Astrocyte (in vitro differentiated cells and primary cell): ENCODE data around the gene IQCC. TPM values are rescaled to one million over a fixed set of nuclear protein-coding genes. Genes with fewer than 3 reads are reported as not detected.

Experiments
- DNase-seq: peaks from one replicate; pipeline ENCODE4 v3.0.0-alpha.2; 2010; ENCODE audit warnings: low read depth
- FAIRE-seq: peaks from 2 replicates; lab custom pipeline; 2011; peaks lifted over from hg19 to GRCh38; lab: Jason Lieb, UNC
- H2AFZ ChIP-seq: 2 replicates; pipeline ENCODE4 v1.6.0; 2012; ENCODE audit warnings: low read depth, low read length, inconsistent platforms
- H3K27ac ChIP-seq: 2 replicates; pipeline ENCODE4 v1.5.1; 2011; ENCODE audit warnings: low read depth, low read length, inconsistent platforms
- H3K27me3 ChIP-seq: 2 replicates; pipeline ENCODE4 v1.6.0; 2011; ENCODE audit warnings: low read length, inconsistent platforms; ENCODE audit not compliant: insufficient read depth
- H3K36me3 ChIP-seq: 2 replicates; pipeline ENCODE4 v1.5.1; 2011; ENCODE audit warnings: low read length, inconsistent platforms; ENCODE audit not compliant: insufficient read depth
- H3K4me1 ChIP-seq: 2 replicates; pipeline ENCODE4 v1.5.1; 2011; ENCODE audit warnings: low read length, inconsistent platforms; ENCODE audit not compliant: insufficient read depth
- H3K4me2 ChIP-seq: 2 replicates; pipeline ENCODE4 v1.6.0; 2012; ENCODE audit warnings: low read length, inconsistent platforms
- H3K4me3 ChIP-seq: 2 replicates; pipeline ENCODE4 v1.5.1; 2011; ENCODE audit warnings: low read depth, mild to moderate bottlenecking, low read length, inconsistent platforms; ENCODE audit not compliant: insufficient read depth
- H3K79me2 ChIP-seq: 2 replicates; pipeline ENCODE4 v1.6.0; 2012; ENCODE audit warnings: mild to moderate bottlenecking, low read length, inconsistent platforms; ENCODE audit not compliant: insufficient read depth
- H3K9ac ChIP-seq: 2 replicates; pipeline ENCODE4 v1.6.0; 2012; ENCODE audit warnings: mild to moderate bottlenecking, low read length, inconsistent platforms
- H3K9me3 ChIP-seq: 2 replicates; pipeline ENCODE4 v1.5.1; 2012; ENCODE audit warnings: low read depth, mild to moderate bottlenecking, low read length, inconsistent platforms; ENCODE audit not compliant: insufficient read depth
- H4K20me1 ChIP-seq: 2 replicates; pipeline ENCODE4 v1.6.0; 2012; ENCODE audit warnings: low read length, inconsistent platforms; ENCODE audit not compliant: insufficient read depth
- H3K27ac Mint-ChIP-seq: one replicate; pipeline ENCODE4 v1.8.0; 2021; ENCODE audit warnings: mild to moderate bottlenecking, mixed read lengths; ENCODE audit not compliant: unreplicated experiment
- H3K27me3 Mint-ChIP-seq: one replicate; pipeline ENCODE4 v1.8.0; 2021; ENCODE audit warnings: low read depth, mixed read lengths; ENCODE audit not compliant: unreplicated experiment
- H3K36me3 Mint-ChIP-seq: one replicate; pipeline ENCODE4 v1.8.0; 2021; ENCODE audit warnings: low read depth, mixed read lengths; ENCODE audit not compliant: unreplicated experiment
- H3K4me1 Mint-ChIP-seq: one replicate; pipeline ENCODE4 v1.8.0; 2021; ENCODE audit warnings: low read depth, mixed read lengths; ENCODE audit not compliant: unreplicated experiment
- H3K4me3 Mint-ChIP-seq: one replicate; pipeline ENCODE4 v1.8.0; 2021; ENCODE audit warnings: mild to moderate bottlenecking, moderate library complexity, mixed read lengths; ENCODE audit not compliant: unreplicated experiment
- H3K9me3 Mint-ChIP-seq: one replicate; pipeline ENCODE4 v1.8.0; 2021; ENCODE audit warnings: mild to moderate bottlenecking, mixed read lengths; ENCODE audit not compliant: unreplicated experiment
- EZH2 ChIP-seq: IDR thresholded peaks from 2 replicates; pipeline ENCODE4 v1.6.1; 2012; ENCODE audit warnings: mild to moderate bottlenecking, low read length, inconsistent platforms; ENCODE audit not compliant: insufficient read depth
- total RNA-seq: library from RNA; stranded (reverse); gene quantifications from 2 replicates; pipeline ENCODE4 v1.2.1, GENCODE V29; 2021
- TF ChIP-seq, protein P1 (sequence below): IDR thresholded peaks from 2 replicates; pipeline ENCODE4 v1.5.1; 2011; ENCODE audit warnings: low read depth, mild to moderate bottlenecking, inconsistent platforms, low read length, moderate library complexity; ENCODE audit not compliant: insufficient read depth

The IQCC gene
- total RNA-seq, 1 donor from 2014 or later, result 1.0 TPM

DNA sequence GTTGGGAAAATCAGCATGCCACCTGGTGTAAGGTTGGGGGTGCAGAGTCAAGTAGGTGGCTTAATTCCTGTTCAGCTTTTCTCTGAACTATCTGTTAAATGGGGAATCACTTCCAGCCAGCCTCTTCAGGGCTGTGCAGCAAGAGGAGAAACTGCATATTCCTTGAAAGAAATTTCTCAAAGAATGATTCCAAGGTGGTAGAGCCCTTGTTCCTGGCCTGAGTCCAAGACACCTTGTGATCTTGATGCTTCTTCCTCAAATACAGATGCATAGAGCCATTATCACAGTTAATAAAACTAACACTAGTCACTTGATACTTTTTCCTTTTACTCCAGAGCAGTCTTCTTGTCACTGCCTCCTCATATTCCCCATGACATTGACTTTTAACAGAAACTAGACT lies 20.8 kb upstream of the IQCC start:
- H3K4me3 Mint-ChIP-seq, result no peak overlapping the region
- TF ChIP-seq, protein P1, sequence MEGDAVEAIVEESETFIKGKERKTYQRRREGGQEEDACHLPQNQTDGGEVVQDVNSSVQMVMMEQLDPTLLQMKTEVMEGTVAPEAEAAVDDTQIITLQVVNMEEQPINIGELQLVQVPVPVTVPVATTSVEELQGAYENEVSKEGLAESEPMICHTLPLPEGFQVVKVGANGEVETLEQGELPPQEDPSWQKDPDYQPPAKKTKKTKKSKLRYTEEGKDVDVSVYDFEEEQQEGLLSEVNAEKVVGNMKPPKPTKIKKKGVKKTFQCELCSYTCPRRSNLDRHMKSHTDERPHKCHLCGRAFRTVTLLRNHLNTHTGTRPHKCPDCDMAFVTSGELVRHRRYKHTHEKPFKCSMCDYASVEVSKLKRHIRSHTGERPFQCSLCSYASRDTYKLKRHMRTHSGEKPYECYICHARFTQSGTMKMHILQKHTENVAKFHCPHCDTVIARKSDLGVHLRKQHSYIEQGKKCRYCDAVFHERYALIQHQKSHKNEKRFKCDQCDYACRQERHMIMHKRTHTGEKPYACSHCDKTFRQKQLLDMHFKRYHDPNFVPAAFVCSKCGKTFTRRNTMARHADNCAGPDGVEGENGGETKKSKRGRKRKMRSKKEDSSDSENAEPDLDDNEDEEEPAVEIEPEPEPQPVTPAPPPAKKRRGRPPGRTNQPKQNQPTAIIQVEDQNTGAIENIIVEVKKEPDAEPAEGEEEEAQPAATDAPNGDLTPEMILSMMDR, result no peak
- TF ChIP-seq EZH2, result no peak
- FAIRE-seq, result no peak

GRCh38 chr1:32186077-32186476 lies 19.4 kb upstream of the IQCC start:
- peaks cover 34% of the 10 kb centered on the region for H3K4me1 Mint-ChIP-seq
- no peaks in the 10 kb centered on the region for H3K27me3 Mint-ChIP-seq
- Histone ChIP-seq H3K9me3 (no peaks in the 10 kb centered on the region), H2AFZ (no peak overlapping the region), H3K9ac (no peak overlapping the region), H3K27me3 (no peaks in the 10 kb centered on the region), H4K20me1 (peaks cover 82% of the 10 kb centered on the region), H3K27ac (no peak overlapping the region), H3K4me1 (peaks cover 11% of the 10 kb centered on the region), H3K4me3 (no peak overlapping the region), H3K79me2 (peaks cover 68% of the 10 kb centered on the region), H3K36me3 (peaks cover 56% of the 10 kb centered on the region), H3K4me2 (peak overlapping the region; percentile 1)
- FAIRE-seq (no peak), DNase-seq (no peak)
- peak overlapping the region; percentile 74 for H3K4me3 Mint-ChIP-seq
- peak overlapping the region; percentile 99 for H3K27ac Mint-ChIP-seq
- H3K36me3 Mint-ChIP-seq, result peaks cover 37% of the 10 kb centered on the region
- H3K9me3 Mint-ChIP-seq, result no peaks in the 10 kb centered on the region
- no peak for TF ChIP-seq EZH2
- TF ChIP-seq, protein P1, result no peak

More for the DNA sequence above, 20.8 kb upstream of the IQCC start:
- Histone ChIP-seq H3K36me3 (peaks cover 46% of the 10 kb centered on the region), H2AFZ (no peak overlapping the region), H3K9ac (no peak overlapping the region), H3K27me3 (no peaks in the 10 kb centered on the region), H3K4me3 (no peak overlapping the region), H3K4me2 (peak overlapping the region; percentile 50), H3K27ac (no peak overlapping the region), H3K79me2 (peaks cover 77% of the 10 kb centered on the region), H3K9me3 (no peaks in the 10 kb centered on the region), H4K20me1 (peaks cover 77% of the 10 kb centered on the region), H3K4me1 (peaks cover 19% of the 10 kb centered on the region)
- Mint-ChIP-seq H3K27me3 (no peaks in the 10 kb centered on the region), H3K4me1 (peaks cover 39% of the 10 kb centered on the region), H3K27ac (peak overlapping the region; percentile 66), H3K36me3 (peaks cover 36% of the 10 kb centered on the region), H3K9me3 (no peaks in the 10 kb centered on the region)
- DNase-seq, result no peak

DNA sequence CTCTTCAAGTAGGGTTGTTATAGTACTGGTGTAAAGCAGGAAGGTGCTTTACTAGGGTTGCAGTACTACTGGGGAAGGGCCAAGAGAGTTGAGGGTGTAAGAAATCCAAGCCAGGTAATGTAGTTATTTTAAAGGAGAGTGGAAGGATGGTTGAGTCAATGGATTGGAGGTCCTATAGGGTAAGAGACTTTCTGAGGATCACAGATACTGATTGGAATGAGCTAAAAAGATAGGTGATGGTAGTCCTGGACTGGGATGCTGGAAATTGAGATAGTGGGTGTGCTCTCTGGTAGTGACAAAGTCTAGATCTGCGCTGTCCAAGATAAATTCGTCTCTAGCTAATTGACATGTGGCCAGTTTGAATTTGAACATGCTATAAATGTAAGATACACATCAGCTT lies 19.0 kb upstream of the IQCC start:
- Histone ChIP-seq H3K4me3 (no peak overlapping the region), H3K9me3 (no peaks in the 10 kb centered on the region), H3K27me3 (no peaks in the 10 kb centered on the region), H3K4me1 (peaks cover 7% of the 10 kb centered on the region), H3K4me2 (peak overlapping the region; percentile 1), H3K9ac (no peak overlapping the region), H3K79me2 (peaks cover 68% of the 10 kb centered on the region), H3K36me3 (peaks cover 60% of the 10 kb centered on the region), H2AFZ (no peak overlapping the region), H3K27ac (no peak overlapping the region), H4K20me1 (peaks cover 82% of the 10 kb centered on the region)
- no peaks in the 10 kb centered on the region for H3K9me3 Mint-ChIP-seq
- DNase-seq, result no peak
- peak overlapping the region; percentile 74 for H3K4me3 Mint-ChIP-seq
- peaks cover 36% of the 10 kb centered on the region for H3K36me3 Mint-ChIP-seq
- FAIRE-seq, result no peak
- TF ChIP-seq EZH2, result no peak
- TF ChIP-seq, protein P1, result no peak
- no peaks in the 10 kb centered on the region for H3K27me3 Mint-ChIP-seq
- peak overlapping the region; percentile 99 for H3K27ac Mint-ChIP-seq
- peaks cover 30% of the 10 kb centered on the region for H3K4me1 Mint-ChIP-seq
